GM20000 (cell line): Measurements from ENCODE around the gene DTL.
"Not testable (repeated sequence)": the region's sequence is repeated elsewhere in the genome, so short reads cannot be mapped to it uniquely, and the experiment has no call there.

Source experiments
- DNase-seq: peaks from one replicate; pipeline ENCODE4 v3.0.0; 2012; ENCODE audit warnings: low spot score
- TF ChIP-seq, protein P1 (sequence below): IDR thresholded peaks from 2 replicates; pipeline ENCODE4 v1.5.1; 2012; ENCODE audit warnings: mild to moderate bottlenecking, control low read depth; ENCODE audit errors: extremely low read depth, missing control alignments

The DTL gene, protein sequence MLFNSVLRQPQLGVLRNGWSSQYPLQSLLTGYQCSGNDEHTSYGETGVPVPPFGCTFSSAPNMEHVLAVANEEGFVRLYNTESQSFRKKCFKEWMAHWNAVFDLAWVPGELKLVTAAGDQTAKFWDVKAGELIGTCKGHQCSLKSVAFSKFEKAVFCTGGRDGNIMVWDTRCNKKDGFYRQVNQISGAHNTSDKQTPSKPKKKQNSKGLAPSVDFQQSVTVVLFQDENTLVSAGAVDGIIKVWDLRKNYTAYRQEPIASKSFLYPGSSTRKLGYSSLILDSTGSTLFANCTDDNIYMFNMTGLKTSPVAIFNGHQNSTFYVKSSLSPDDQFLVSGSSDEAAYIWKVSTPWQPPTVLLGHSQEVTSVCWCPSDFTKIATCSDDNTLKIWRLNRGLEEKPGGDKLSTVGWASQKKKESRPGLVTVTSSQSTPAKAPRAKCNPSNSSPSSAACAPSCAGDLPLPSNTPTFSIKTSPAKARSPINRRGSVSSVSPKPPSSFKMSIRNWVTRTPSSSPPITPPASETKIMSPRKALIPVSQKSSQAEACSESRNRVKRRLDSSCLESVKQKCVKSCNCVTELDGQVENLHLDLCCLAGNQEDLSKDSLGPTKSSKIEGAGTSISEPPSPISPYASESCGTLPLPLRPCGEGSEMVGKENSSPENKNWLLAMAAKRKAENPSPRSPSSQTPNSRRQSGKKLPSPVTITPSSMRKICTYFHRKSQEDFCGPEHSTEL

DNA sequence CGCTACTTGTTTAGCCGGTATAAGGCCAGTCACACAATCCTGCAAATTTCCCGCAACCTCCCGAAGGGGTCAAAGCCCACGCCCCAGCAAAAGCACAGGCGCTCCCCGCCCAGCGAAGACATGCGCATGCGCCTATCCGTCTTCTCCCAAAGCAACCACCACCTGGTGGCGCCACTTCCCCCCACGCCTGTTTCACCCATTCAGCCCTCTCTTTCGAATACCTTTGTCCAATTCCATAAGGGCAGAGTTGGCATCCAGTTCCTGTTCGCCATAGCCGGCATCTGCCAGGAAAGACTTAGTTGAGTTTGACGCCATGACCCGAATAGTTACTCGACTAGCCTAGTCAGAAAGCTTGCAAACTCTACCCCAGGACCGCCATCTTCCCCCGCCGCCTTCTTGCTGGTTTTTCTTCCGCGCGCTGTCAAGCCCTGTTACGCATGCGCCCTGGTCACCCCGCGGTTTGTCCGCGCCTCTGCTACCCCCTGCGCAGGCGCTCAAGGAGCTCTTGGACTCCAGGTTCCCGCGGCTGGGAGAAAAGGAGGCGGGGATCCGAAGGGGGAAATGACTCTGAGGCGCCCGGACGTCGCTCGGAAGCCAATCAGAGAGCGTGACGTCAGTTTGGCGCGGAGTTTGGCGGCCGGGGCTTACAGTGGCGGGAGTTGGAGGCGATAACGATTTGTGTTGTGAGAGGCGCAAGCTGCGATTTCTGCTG, at the start of gene DTL, which contains the start of gene INTS7:
Gene DTL (plus strand): TSS at position 626 of the 712 bp plus-strand sequence. CDS start 143 bp downstream, outside the sequence.
Gene INTS7 (minus strand): TSS at position 435 of the 712 bp plus-strand sequence. CDS start 120 bp downstream, at position 315.
- TF ChIP-seq, protein P1, sequence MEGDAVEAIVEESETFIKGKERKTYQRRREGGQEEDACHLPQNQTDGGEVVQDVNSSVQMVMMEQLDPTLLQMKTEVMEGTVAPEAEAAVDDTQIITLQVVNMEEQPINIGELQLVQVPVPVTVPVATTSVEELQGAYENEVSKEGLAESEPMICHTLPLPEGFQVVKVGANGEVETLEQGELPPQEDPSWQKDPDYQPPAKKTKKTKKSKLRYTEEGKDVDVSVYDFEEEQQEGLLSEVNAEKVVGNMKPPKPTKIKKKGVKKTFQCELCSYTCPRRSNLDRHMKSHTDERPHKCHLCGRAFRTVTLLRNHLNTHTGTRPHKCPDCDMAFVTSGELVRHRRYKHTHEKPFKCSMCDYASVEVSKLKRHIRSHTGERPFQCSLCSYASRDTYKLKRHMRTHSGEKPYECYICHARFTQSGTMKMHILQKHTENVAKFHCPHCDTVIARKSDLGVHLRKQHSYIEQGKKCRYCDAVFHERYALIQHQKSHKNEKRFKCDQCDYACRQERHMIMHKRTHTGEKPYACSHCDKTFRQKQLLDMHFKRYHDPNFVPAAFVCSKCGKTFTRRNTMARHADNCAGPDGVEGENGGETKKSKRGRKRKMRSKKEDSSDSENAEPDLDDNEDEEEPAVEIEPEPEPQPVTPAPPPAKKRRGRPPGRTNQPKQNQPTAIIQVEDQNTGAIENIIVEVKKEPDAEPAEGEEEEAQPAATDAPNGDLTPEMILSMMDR = peak; percentile 53
- peak; percentile 94 for DNase-seq

DNA sequence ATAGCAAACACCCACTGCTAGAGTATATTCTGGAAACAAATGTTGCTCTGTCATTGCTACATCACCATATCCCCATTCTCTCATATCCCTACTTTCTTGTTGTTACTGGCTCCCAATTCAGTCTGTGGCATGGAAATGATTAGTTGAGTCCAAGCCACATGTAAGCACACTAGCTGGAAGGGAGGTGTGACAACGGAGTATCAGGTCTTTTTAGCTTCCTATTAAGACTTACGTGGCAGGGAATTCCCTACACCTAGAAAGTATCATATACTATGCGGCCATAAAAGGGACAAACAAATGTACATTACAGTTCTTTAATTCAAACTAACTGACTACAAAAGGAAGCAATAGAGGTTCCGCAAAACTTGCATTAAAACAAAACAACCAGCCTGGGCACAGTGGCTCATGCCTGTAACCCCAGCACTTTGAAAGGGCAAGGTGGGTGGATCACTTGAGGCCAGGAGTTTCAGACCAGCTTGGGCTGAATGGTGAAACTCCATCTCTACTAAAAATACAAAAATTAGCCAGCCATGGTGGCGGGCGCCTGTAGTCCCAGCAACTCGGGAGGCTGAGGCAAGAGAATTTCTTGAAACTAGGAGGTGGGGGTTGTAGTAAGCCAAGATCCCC, 48.8 kb upstream of the DTL start:
- no peak for DNase-seq
- TF ChIP-seq, protein P1 = no peak

DNA sequence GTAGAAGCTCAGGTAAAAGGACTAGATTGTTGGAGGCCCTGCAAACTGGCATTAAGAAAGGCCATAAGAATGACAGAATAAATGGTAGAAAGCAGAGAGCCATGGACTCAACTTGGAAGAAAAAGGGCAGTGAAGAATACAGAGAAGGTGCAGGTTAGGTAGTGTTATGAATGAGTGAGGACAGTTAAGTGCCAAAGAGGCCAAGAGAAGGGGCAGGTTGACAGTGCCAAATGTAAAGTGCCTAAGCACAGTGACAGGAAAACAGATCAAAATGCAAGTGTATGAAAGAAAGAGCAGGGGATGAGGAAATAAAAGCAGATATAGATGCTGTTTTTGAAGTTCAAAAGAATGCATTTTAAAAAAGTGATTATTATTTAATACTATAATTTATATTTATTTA, 43.9 kb upstream of the DTL start:
- DNase-seq = no peak
- TF ChIP-seq, protein P1 = no peak

DNA sequence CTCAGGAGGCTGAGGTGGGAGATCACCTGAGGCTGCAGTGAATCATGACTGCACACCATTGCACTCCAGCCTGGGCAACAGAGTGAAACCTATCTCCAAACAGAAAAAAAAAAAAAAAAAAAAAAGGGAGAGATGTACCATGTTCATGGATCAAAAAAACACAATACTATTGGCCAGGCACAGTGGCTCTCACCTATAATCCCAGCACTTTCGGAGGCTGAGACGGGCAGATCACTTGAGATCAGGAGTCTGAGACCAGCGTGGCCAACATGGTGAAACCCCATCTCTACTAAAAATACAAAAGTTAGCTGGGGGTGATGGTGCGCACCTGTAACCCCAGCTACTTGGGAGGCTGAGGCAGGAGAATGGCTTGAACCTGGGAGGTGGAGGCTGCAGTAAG, 38.1 kb upstream of the DTL start:
- not testable (repeated sequence) for DNase-seq

DNA sequence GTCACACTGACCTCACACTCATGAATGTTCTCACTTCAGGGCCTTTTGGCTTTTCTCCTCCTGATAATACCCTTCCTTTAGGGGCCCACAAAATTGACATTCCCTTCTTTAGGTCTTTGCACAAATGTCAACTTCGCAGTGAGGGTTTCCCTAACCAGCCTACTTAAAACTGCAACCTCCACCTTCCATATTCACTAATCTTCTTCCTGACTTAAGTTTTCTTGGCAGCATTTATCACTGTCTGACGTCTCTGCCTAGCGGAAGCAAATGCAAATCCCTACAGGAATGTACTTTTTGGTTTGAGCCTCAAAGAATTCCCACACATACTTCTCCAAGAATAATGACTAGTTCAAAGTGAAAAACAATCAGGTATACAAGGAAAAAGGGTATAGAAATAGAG, 33.0 kb upstream of the DTL start:
- no peak for DNase-seq
- TF ChIP-seq, protein P1 = no peak

DNA sequence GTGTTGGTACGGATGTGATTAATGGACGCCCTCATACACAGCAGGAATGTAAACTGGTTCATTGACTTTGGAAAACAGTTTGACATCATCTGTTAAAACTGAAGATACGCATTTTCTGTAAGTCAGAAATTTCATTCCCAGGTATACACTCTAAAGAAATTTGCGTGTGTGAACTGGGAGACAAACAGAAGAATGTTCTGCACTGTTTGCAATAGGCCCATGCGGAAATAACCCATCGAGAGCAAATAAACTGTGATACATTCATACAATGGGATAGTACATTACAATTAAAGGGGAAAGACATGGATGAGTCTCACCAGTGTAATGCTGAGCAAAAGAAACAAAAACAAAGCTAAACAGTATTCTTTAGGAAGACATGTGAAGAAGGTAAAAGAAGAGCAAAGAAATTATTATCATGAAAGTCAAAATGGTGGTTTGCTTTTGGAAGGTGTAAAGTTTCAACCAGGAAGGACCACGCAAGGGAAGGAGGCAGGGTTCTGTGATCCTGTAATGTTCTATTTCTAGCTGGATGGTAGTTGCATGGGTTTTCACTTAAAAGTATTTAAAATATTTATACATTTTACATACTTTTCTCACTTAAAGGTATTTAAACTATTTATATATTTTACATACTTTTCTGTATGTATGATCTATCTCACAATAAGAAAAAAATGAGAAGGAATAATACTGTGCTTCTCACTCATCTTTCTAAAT, 30.5 kb upstream of the DTL start:
- TF ChIP-seq, protein P1 = no peak
- no peak for DNase-seq

DNA sequence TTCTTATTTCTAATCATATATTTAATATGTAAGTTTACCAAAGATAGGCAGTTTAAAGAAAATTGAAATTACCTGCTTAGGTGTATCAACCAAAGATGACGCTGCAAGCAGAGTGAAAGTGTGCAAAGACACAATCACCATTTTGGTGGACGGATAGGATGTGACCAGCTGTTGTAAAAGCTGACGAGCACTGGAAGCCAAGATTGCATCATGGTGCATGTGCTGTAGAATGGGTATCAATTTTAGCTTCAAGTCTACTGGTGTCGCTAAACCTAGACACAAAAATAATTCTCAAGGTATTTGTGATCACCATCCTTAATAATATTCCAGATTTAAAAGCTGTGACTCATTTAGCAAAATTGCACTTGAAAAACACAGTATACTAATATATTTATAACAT, 28.4 kb upstream of the DTL start:
- TF ChIP-seq, protein P1 = no peak
- no peak for DNase-seq
